ENCODE measurements around the gene PRODH. TPM values are rescaled to one million over a fixed set of nuclear protein-coding genes. Genes with fewer than 3 reads are reported as not detected.

Gene PRODH
- total and polyA plus RNA-seq, 2 donors (not counting 3 experiments of a cell fraction or from before 2014, with no cell fraction given): not detected

GRCh38 chr22:18977824-18978425 lies 41.8 kb upstream of the PRODH start:
- H3K4me2 ChIP-seq (ENCODE audit: insufficient read depth, low read length): no peak overlapping the region
- H3K27ac ChIP-seq (ENCODE audit: insufficient read depth, low read depth, low read length): no peak overlapping the region
- H3K36me3 ChIP-seq (ENCODE audit: control insufficient read depth in 2 of 2, extremely low read depth in 1 of 2, insufficient read depth in 2 of 2, low read length in 2 of 2): no peaks in the 10 kb centered on the region
- no peaks in the 10 kb centered on the region for H3K9me3 ChIP-seq (replicated peaks; ENCODE audit: control insufficient read depth, insufficient read depth, low read length)
- H3K79me2 ChIP-seq (ENCODE audit: control insufficient read depth, insufficient read depth, low read length): no peaks in the 10 kb centered on the region
- TF ChIP-seq GATA2 (IDR thresholded peaks at IDR 0.05; ENCODE audit: insufficient read depth, insufficient read length, low read depth, low read length) (no peak), MYC (IDR thresholded peaks at IDR 0.05; ENCODE audit: low read depth, low read length) (no peak), CTCF (IDR thresholded peaks at IDR 0.05; ENCODE audit: extremely low read depth in 1 of 2, insufficient read depth in 1 of 2, low read depth in 1 of 2, low read length in 2 of 2) (no peak), JUN (IDR thresholded peaks at IDR 0.05; ENCODE audit: borderline replicate concordance, insufficient read depth, insufficient read length, low read depth) (no peak), FOS (IDR thresholded peaks at IDR 0.05; ENCODE audit: borderline replicate concordance, insufficient read depth, low read length) (no peak), POLR2A (IDR thresholded peaks at IDR 0.05; ENCODE audit: low read depth, low read length) (no peak), MAX (IDR thresholded peaks at IDR 0.05; ENCODE audit: insufficient read depth, insufficient read length) (no peak), POLR2AphosphoS5 (IDR thresholded peaks at IDR 0.05; ENCODE audit: insufficient read depth, low read depth, low read length) (no peak), EZH2 (IDR thresholded peaks at IDR 0.05; ENCODE audit: borderline replicate concordance, low read depth, low read length, severe bottlenecking) (no peak)
- ChIA-PET CTCF (no interaction called here), POLR2A (no interaction called here)
- no peak overlapping the region for H3K9ac ChIP-seq (replicated peaks; ENCODE audit: extremely low read depth, insufficient read depth, low read length)
- no TSS peak for BruUV-seq (replicated peaks)
- no peaks in the 10 kb centered on the region for H3K9me1 ChIP-seq (replicated peaks; ENCODE audit: control insufficient read depth, extremely low read depth, insufficient read depth, low read length)
- H4K20me1 ChIP-seq (replicated peaks; ENCODE audit: control insufficient read depth, extremely low read depth, insufficient read depth, low read length): no peaks in the 10 kb centered on the region
- dilution Hi-C loops (cut with MboI; ENCODE audit: extremely low pct_ligation_motif_present, low sequenced_read_pairs) (no loop called here), intact Hi-C loops (cut with micrococcal nuclease) (no loop called here)
- FAIRE-seq (no peak), DNase-seq (ENCODE audit: low read depth, low spot score) (no peak)
- no peak overlapping the region for H2AFZ ChIP-seq (ENCODE audit: low read depth, low read length)
- no peaks in the 10 kb centered on the region for H3K4me1 ChIP-seq (ENCODE audit: control insufficient read depth, extremely low read depth, insufficient read depth, low read length)
- H3K27me3 ChIP-seq (ENCODE audit: control insufficient read depth in 2 of 2, insufficient read depth in 2 of 2, low read length in 2 of 2): no peaks in the 10 kb centered on the region
- no peak overlapping the region for H3K4me3 ChIP-seq (replicated peaks in 1 of 3; ENCODE audit: insufficient read depth in 1 of 3, low read depth in 1 of 3, low read length in 3 of 3)

Measured in endothelial cell of umbilical vein (primary cell).